Measurements from ENCODE around the gene RAB40C.

DNA sequence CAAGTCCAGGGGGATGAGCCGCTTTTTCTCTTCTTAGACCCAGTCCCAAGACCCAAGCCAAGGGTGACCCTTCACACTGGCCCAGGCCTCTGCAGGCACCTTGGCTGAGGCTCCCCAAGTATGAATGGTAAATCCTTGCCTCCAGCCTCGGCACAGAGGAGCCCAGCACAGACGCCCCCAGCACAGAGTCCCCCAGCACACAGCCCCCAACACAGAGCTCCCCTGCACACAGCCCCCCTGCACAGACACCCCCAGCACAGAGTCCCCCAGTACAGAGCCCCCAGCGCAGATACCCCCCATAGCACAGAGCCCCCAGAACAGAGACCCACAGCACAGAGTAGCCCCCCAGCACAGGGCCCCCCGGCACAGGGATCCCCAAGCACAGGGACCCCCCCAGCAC, 50.7 kb downstream of the RAB40C start:
- TF ChIP-seq, protein P1, sequence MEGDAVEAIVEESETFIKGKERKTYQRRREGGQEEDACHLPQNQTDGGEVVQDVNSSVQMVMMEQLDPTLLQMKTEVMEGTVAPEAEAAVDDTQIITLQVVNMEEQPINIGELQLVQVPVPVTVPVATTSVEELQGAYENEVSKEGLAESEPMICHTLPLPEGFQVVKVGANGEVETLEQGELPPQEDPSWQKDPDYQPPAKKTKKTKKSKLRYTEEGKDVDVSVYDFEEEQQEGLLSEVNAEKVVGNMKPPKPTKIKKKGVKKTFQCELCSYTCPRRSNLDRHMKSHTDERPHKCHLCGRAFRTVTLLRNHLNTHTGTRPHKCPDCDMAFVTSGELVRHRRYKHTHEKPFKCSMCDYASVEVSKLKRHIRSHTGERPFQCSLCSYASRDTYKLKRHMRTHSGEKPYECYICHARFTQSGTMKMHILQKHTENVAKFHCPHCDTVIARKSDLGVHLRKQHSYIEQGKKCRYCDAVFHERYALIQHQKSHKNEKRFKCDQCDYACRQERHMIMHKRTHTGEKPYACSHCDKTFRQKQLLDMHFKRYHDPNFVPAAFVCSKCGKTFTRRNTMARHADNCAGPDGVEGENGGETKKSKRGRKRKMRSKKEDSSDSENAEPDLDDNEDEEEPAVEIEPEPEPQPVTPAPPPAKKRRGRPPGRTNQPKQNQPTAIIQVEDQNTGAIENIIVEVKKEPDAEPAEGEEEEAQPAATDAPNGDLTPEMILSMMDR (IDR thresholded peaks at IDR 0.05; ENCODE audit: low read length), result no peak
- TF ChIP-seq EZH2phosphoT487 (IDR thresholded peaks at IDR 0.05; ENCODE audit: low read length) (no peak), EZH2 (optimal IDR thresholded peaks at IDR 0.05; ENCODE audit: low read depth, low read length) (no peak)

Measured in MM.1S (cell line).